Measurements from ENCODE around the gene PALM2AKAP2. TPM values are rescaled to one million over a fixed set of nuclear protein-coding genes. Genes with fewer than 3 reads are reported as not detected.
A peak's percentile ranks its signal among the peaks of the same experiment; 100 is the strongest.

Gene PALM2AKAP2
- total and polyA plus RNA-seq, 2 experiments from 2014 or later: 55.1 to 121 TPM

DNA sequence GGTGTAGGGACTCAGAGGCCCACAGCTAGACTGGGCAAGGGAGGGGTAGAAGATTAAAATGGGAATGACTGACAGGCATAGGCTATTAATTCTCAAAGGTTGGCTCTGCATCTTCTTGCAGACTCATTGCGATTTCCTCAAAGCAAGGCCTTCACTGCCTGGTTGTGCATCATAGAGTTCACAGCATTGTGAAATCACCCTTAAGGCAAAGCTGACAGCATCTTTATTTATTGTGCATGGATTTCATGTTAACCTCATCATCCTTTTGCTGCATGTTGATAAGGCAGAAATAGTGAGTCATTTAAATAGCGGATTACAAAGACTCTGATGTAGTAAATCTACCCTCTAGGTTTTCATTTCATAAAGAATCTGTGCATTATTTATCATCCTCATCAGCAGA lies 13.6 kb upstream of the PALM2AKAP2 start:
- H3K4me3 ChIP-seq: no peak overlapping the region
- peak in 1 of 2 donors; percentile 82 for DNase-seq (ENCODE audit: low read depth in 1 of 2, low spot score in 1 of 2)
- no peaks in the 10 kb centered on the region for H3K9me3 ChIP-seq (ENCODE audit: low read depth)
- peaks cover 64% of the 10 kb centered on the region for H3K4me1 ChIP-seq (ENCODE audit: low read depth)
- peaks cover under 1% of the 10 kb centered on the region for H3K36me3 ChIP-seq
- no peaks in the 10 kb centered on the region for H3K27me3 ChIP-seq
- TF ChIP-seq, protein P1, sequence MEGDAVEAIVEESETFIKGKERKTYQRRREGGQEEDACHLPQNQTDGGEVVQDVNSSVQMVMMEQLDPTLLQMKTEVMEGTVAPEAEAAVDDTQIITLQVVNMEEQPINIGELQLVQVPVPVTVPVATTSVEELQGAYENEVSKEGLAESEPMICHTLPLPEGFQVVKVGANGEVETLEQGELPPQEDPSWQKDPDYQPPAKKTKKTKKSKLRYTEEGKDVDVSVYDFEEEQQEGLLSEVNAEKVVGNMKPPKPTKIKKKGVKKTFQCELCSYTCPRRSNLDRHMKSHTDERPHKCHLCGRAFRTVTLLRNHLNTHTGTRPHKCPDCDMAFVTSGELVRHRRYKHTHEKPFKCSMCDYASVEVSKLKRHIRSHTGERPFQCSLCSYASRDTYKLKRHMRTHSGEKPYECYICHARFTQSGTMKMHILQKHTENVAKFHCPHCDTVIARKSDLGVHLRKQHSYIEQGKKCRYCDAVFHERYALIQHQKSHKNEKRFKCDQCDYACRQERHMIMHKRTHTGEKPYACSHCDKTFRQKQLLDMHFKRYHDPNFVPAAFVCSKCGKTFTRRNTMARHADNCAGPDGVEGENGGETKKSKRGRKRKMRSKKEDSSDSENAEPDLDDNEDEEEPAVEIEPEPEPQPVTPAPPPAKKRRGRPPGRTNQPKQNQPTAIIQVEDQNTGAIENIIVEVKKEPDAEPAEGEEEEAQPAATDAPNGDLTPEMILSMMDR (IDR thresholded peaks at IDR 0.05; ENCODE audit: low read depth, low read length): no peak
- H3K27ac ChIP-seq: peak overlapping the region; percentile 100

DNA sequence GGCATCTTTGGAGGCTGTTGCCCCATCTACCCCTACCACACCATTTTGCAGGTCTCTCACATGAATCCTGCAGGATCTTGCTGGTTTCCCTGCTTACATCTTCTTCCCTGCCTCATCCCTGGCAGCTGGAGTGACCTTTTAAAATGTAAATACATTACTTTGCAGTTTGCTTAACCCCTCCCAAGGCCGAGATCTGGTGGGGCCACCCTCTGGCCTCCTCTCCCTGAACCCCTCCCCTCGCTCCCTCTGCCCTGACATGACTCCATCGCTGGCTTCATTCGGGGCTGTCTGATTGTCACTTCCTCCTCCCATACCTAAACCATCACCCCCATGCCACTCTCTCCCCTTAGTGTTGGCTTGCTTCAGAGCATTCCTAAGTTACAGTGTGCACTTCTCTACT lies 12.6 kb upstream of the PALM2AKAP2 start:
- DNase-seq (ENCODE audit: low read depth in 1 of 2, low spot score in 1 of 2): no peak
- Histone ChIP-seq H3K27ac (peak overlapping the region; percentile 100), H3K36me3 (peaks cover 6% of the 10 kb centered on the region), H3K4me3 (no peak overlapping the region), H3K4me1 (ENCODE audit: low read depth) (peaks cover 74% of the 10 kb centered on the region), H3K9me3 (ENCODE audit: low read depth) (no peaks in the 10 kb centered on the region), H3K27me3 (no peaks in the 10 kb centered on the region)
- TF ChIP-seq, protein P1 (IDR thresholded peaks at IDR 0.05; ENCODE audit: low read depth, low read length): no peak

DNA sequence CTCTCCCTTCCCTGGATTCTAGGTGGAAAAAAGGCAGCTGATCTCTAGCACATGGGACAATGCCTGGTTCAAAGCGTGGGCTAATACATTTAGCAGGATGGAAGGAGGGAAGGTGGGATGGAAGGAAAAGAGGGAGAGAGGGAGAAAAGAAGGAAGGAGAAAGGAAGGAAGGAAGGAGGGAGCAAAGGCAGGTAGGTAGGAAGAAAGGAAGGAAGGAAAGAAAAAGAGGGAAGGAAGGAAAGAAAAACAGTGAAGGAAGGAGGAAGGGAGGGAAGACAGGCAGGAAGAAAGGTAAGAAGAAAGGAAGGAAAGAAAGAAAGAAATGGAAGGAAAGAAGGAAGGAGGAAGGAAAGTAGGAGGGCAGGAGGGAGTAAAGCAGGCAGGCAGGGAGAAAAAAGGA lies 12.2 kb upstream of the PALM2AKAP2 start:
- H3K4me1 ChIP-seq (ENCODE audit: low read depth): peaks cover 75% of the 10 kb centered on the region
- H3K9me3 ChIP-seq (ENCODE audit: low read depth): no peaks in the 10 kb centered on the region
- H3K4me3 ChIP-seq: no peak overlapping the region
- H3K36me3 ChIP-seq: peaks cover 6% of the 10 kb centered on the region
- no peak for DNase-seq (ENCODE audit: low read depth in 1 of 2, low spot score in 1 of 2)
- peak overlapping the region; percentile 100 for H3K27ac ChIP-seq
- TF ChIP-seq, protein P1 (IDR thresholded peaks at IDR 0.05; ENCODE audit: low read depth, low read length): no peak
- H3K27me3 ChIP-seq: no peaks in the 10 kb centered on the region

DNA sequence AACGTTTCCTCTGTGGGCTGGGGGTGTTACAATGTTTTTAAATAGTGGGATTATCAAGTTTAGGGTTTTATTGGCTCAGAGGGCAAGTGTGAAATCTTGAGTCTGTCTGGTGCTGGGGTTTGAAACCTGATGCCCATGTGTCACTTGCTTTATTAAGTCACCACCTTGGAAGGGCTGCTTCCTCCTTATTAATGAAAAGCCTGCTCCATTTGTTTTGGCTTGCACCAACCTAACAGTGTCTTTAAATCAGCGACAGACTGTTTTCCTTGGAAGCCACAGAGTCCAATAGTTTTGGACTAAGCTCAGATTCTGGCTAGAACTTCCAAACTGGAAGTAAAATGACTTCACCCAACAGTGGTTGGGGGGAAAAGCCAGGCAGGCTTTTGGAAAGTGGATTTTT lies 10.7 kb upstream of the PALM2AKAP2 start:
- H3K9me3 ChIP-seq (ENCODE audit: low read depth): no peaks in the 10 kb centered on the region
- H3K4me1 ChIP-seq (ENCODE audit: low read depth): peaks cover 73% of the 10 kb centered on the region
- TF ChIP-seq, protein P1 (IDR thresholded peaks at IDR 0.05; ENCODE audit: low read depth, low read length): no peak
- no peak overlapping the region for H3K4me3 ChIP-seq
- H3K27me3 ChIP-seq: no peaks in the 10 kb centered on the region
- DNase-seq (ENCODE audit: low read depth in 1 of 2, low spot score in 1 of 2): no peak
- peaks cover 6% of the 10 kb centered on the region for H3K36me3 ChIP-seq
- peak overlapping the region; percentile 100 for H3K27ac ChIP-seq

DNA sequence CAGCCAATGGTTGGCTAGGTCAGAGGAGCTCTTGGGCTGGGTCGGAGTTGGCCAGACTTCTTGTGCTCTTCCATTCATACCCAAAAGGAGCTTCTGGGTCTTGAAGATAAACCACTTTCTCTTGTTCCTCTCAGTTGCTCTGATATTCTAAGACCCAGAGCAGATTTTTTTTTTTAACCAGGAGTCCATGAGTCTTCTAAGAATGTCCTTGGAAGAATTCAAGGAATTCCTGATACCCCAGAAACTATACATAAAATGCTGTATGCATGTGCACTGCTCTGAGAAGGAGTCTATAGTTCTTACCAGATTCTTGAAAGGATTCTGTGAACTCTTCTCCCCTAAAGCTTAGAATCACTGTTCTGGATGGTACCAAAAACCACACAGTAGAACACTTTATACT lies 9.9 kb upstream of the PALM2AKAP2 start:
- H3K9me3 ChIP-seq (ENCODE audit: low read depth): no peaks in the 10 kb centered on the region
- peak overlapping the region; percentile 100 for H3K27ac ChIP-seq
- no peaks in the 10 kb centered on the region for H3K27me3 ChIP-seq
- peaks cover 72% of the 10 kb centered on the region for H3K4me1 ChIP-seq (ENCODE audit: low read depth)
- peak overlapping the region; percentile 38 for H3K4me3 ChIP-seq
- TF ChIP-seq, protein P1 (IDR thresholded peaks at IDR 0.05; ENCODE audit: low read depth, low read length): no peak
- H3K36me3 ChIP-seq: peaks cover 6% of the 10 kb centered on the region
- no peak for DNase-seq (ENCODE audit: low read depth in 1 of 2, low spot score in 1 of 2)

DNA sequence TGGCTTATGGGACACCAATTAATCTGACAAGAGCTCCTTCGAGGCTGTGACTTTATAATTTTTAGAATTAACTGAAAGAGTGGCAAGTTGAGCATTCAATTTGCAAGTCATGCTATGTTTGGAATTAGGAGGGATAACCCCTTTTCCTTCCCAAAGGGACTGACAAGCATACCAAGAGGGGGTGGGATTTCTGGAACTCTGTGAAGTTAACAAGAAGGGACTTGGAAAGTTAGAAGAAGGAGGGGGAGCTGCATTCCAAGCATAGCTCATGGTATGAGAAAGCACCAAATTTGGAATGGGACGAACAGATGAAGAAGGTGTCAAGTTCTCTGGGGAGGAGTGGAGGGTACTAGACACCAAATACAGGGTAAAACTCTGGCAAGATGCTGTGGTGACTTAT lies 8.9 kb upstream of the PALM2AKAP2 start:
- Histone ChIP-seq H3K4me3 (peak overlapping the region; percentile 38), H3K27me3 (no peaks in the 10 kb centered on the region), H3K27ac (peak overlapping the region; percentile 100), H3K4me1 (ENCODE audit: low read depth) (peaks cover 65% of the 10 kb centered on the region), H3K9me3 (ENCODE audit: low read depth) (no peaks in the 10 kb centered on the region), H3K36me3 (peaks cover 6% of the 10 kb centered on the region)
- peak; percentile 76 to 89 for DNase-seq (ENCODE audit: low read depth in 1 of 2, low spot score in 1 of 2)
- TF ChIP-seq, protein P1 (IDR thresholded peaks at IDR 0.05; ENCODE audit: low read depth, low read length): no peak

All from cardiac muscle cell (in vitro differentiated cells and primary cell).